Endodermal cell (in vitro differentiated cells): ENCODE results near the gene MFAP4. TPM values are rescaled to one million over a fixed set of nuclear protein-coding genes. Genes with fewer than 3 reads are reported as not detected.

Experiments used
- DNase-seq: peaks from one replicate; pipeline ENCODE4 v3.0.0-alpha.2; 2017
- H3K27ac ChIP-seq: 2 replicates; pipeline ENCODE4 v1.5.1; 2013; ENCODE audit warnings: mild to moderate bottlenecking, low read depth, low read length, moderate library complexity
- H3K27me3 ChIP-seq: 2 replicates; pipeline ENCODE4 v1.6.1; 2013; ENCODE audit warnings: mild to moderate bottlenecking, low read length, moderate library complexity; ENCODE audit not compliant: insufficient read depth, control insufficient read depth, poor library complexity, severe bottlenecking
- H3K36me3 ChIP-seq: 2 replicates; pipeline ENCODE4 v1.7.0; 2013; ENCODE audit warnings: mild to moderate bottlenecking, low read length, moderate library complexity; ENCODE audit not compliant: control insufficient read depth, insufficient read depth
- H3K4me1 ChIP-seq: one replicate; pipeline ENCODE4 v1.7.0; 2013; ENCODE audit warnings: low read length; ENCODE audit not compliant: control insufficient read depth, insufficient read depth
- H3K4me3 ChIP-seq: 2 replicates; pipeline ENCODE4 v1.5.1; 2013; ENCODE audit warnings: mild to moderate bottlenecking, low read length, moderate library complexity
- H3K9ac ChIP-seq: 2 replicates; pipeline ENCODE4 v1.6.1; 2013; ENCODE audit warnings: mild to moderate bottlenecking, low read length, moderate library complexity; ENCODE audit not compliant: poor library complexity, severe bottlenecking; ENCODE audit errors: extremely low read depth
- H3K9me3 ChIP-seq: 2 replicates; pipeline ENCODE4 v1.6.1; 2013; ENCODE audit warnings: mild to moderate bottlenecking, low read length, moderate library complexity; ENCODE audit not compliant: control insufficient read depth
- H3K27ac Mint-ChIP-seq: 2 replicates; pipeline ENCODE4 v1.8.0; 2020; ENCODE audit warnings: mixed read lengths
- H3K27me3 Mint-ChIP-seq: 2 replicates; pipeline ENCODE4 v1.8.0; 2021; ENCODE audit warnings: mild to moderate bottlenecking, mixed read lengths; ENCODE audit not compliant: insufficient read depth
- H3K36me3 Mint-ChIP-seq: 2 replicates; pipeline ENCODE4 v1.8.0; 2020; ENCODE audit warnings: low read depth, mixed read lengths
- H3K4me1 Mint-ChIP-seq: 2 replicates; pipeline ENCODE4 v1.8.0; 2020; ENCODE audit warnings: mixed read lengths
- H3K4me3 Mint-ChIP-seq: 2 replicates; pipeline ENCODE4 v1.8.0; 2020; ENCODE audit warnings: mild to moderate bottlenecking, moderate library complexity, mixed read lengths
- H3K9me3 Mint-ChIP-seq: 2 replicates; pipeline ENCODE4 v1.8.0; 2020; ENCODE audit warnings: mild to moderate bottlenecking, mixed read lengths
- WGBS, 2 experiments: methylation state at CpG; one replicate each; pipeline versions ENCODE4 v1.1.5 to v1.1.7; 2013; ENCODE audit warnings: missing lambda C conversion rate in 2 of 2, mixed read lengths in 1 of 2; ENCODE audit not compliant: insufficient coverage in 1 of 2, insufficient read length in 1 of 2; 5-methylcytosine and 5-hydroxymethylcytosine counted together
- total RNA-seq, 2 donors: library from RNA; stranded (reverse); fragmentation: NEBNext Ultra II Directional in 1 of 2; extraction: Animal tissue kit (Norgen Biotek cat#: 25700) in 1 of 2; gene quantifications; 2 replicates in 1 of 2; 3 replicates in 1 of 2; pipeline ENCODE4 v1.2.1, GENCODE V29; 2021
- TF ChIP-seq, protein P1 (sequence below): fragments of 200-600 bp; sonication (generic); conservative IDR thresholded peaks from 2 replicates; pipeline ENCODE4 v1.5.0; 2021; ENCODE audit warnings: antibody characterized with exemption, mild to moderate bottlenecking

The MFAP4 gene
- total RNA-seq, 2 donors from 2014 or later = 11.1 to 36.8 TPM

DNA sequence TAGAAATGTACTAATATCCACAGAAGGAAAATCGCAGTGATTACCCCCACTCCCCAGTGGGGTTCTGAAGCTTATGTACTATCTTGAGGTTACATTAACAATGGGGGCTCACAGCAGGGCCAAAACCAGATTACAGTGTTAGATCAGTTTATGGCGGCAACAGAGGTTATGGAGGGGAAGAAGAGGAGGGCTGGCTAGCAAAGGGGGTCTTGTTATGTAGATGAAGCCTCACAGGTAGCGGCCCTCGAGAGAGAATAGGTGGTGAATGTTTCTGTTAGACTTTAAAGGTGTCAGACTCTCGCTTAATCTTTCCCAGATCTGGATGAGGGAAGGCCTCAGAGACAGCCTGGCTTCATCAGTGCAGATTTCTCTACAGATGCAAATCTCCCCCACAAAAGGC lies 46.3 kb upstream of the MFAP4 start:
- Mint-ChIP-seq H3K36me3 (no peaks in the 10 kb centered on the region), H3K27me3 (no peaks in the 10 kb centered on the region), H3K27ac (peak overlapping the region; percentile 77), H3K4me3 (no peak overlapping the region), H3K4me1 (peaks cover 56% of the 10 kb centered on the region), H3K9me3 (peaks cover under 1% of the 10 kb centered on the region)
- no peaks in the 10 kb centered on the region for H3K27me3 ChIP-seq
- DNase-seq = peak; percentile 89
- no peak overlapping the region for H3K4me3 ChIP-seq
- H3K4me1 ChIP-seq = peaks cover 10% of the 10 kb centered on the region
- H3K9me3 ChIP-seq = peaks cover 2% of the 10 kb centered on the region
- H3K36me3 ChIP-seq = no peaks in the 10 kb centered on the region
- no peak overlapping the region for H3K9ac ChIP-seq
- no peak overlapping the region for H3K27ac ChIP-seq
- WGBS, 2 experiments = 14 to 21% methylated on average over 3 to 5 of the region's 5 CpGs
- TF ChIP-seq, protein P1, sequence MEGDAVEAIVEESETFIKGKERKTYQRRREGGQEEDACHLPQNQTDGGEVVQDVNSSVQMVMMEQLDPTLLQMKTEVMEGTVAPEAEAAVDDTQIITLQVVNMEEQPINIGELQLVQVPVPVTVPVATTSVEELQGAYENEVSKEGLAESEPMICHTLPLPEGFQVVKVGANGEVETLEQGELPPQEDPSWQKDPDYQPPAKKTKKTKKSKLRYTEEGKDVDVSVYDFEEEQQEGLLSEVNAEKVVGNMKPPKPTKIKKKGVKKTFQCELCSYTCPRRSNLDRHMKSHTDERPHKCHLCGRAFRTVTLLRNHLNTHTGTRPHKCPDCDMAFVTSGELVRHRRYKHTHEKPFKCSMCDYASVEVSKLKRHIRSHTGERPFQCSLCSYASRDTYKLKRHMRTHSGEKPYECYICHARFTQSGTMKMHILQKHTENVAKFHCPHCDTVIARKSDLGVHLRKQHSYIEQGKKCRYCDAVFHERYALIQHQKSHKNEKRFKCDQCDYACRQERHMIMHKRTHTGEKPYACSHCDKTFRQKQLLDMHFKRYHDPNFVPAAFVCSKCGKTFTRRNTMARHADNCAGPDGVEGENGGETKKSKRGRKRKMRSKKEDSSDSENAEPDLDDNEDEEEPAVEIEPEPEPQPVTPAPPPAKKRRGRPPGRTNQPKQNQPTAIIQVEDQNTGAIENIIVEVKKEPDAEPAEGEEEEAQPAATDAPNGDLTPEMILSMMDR = no peak

DNA sequence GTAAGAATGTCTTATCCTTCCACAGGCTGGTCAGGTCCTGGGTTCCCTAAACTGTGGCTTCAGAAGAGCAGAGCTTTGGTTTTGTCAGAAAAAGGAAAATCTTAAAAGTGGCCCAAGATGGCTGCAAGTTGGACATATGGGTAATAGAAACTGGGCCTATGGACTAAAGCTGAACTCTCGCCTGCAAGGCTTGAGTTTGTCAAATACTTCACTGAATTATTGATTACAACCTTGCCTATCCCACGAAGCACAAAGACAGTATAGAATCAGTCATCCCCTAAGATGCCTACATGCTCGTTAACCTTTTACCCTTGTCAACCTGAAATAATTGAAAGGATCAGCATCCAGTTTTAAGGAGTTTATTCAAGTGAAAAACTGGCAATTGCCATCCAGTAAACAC lies 44.7 kb upstream of the MFAP4 start:
- TF ChIP-seq, protein P1 = no peak
- Histone ChIP-seq H3K4me3 (no peak overlapping the region), H3K9me3 (no peaks in the 10 kb centered on the region), H3K27me3 (no peaks in the 10 kb centered on the region), H3K36me3 (no peaks in the 10 kb centered on the region), H3K9ac (no peak overlapping the region), H3K27ac (no peak overlapping the region), H3K4me1 (peaks cover 10% of the 10 kb centered on the region)
- no peak overlapping the region for H3K4me3 Mint-ChIP-seq
- peaks cover 50% of the 10 kb centered on the region for H3K4me1 Mint-ChIP-seq
- H3K36me3 Mint-ChIP-seq = no peaks in the 10 kb centered on the region
- peaks cover 2% of the 10 kb centered on the region for H3K9me3 Mint-ChIP-seq
- peak overlapping the region; percentile 52 for H3K27ac Mint-ChIP-seq
- no peak for DNase-seq
- no peaks in the 10 kb centered on the region for H3K27me3 Mint-ChIP-seq
- WGBS, 2 experiments = 90 to 92% methylated on average over 3 of the region's 3 CpGs

DNA sequence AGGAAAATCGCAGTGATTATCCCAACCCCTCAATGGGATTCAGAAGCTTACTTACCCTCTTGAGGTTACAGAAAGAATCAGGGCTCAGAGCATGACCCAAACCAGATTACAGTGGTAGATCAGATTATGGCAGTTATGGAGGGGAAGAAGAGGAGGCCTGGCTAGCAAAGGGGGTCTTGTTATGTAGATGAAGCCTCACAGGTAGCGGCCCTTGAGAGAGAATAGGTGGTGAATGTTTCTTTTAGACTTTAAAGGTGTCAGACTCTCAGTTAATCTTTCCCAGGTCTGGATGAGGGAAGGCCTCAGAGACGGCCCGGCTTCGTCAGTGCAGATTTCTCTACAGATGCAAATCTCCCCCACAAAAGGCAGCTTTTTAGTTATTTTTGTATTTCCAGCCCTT lies 39.6 kb upstream of the MFAP4 start:
- Histone ChIP-seq H3K9me3 (no peaks in the 10 kb centered on the region), H3K27me3 (no peaks in the 10 kb centered on the region), H3K4me3 (no peak overlapping the region), H3K9ac (no peak overlapping the region), H3K4me1 (no peaks in the 10 kb centered on the region), H3K27ac (no peak overlapping the region), H3K36me3 (no peaks in the 10 kb centered on the region)
- peaks cover 29% of the 10 kb centered on the region for H3K4me1 Mint-ChIP-seq
- TF ChIP-seq, protein P1 = no peak
- no peaks in the 10 kb centered on the region for H3K27me3 Mint-ChIP-seq
- 58 to 78% methylated on average over 2 to 5 of the region's 5 CpGs for WGBS, 2 experiments
- DNase-seq = peak; percentile 88
- H3K27ac Mint-ChIP-seq = peak overlapping the region; percentile 92
- peaks cover 2% of the 10 kb centered on the region for H3K9me3 Mint-ChIP-seq
- no peaks in the 10 kb centered on the region for H3K36me3 Mint-ChIP-seq
- no peak overlapping the region for H3K4me3 Mint-ChIP-seq
